ENCODE results near the gene LOXL1.
A peak's percentile ranks its signal among the peaks of the same experiment; 100 is the strongest.

Gene LOXL1

GRCh38 chr15:73952913-73953750 lies 26.9 kb downstream of the LOXL1 start:
- DNase-seq (ENCODE audit: low read depth, low spot score) = no peak
- TF ChIP-seq, protein P1, sequence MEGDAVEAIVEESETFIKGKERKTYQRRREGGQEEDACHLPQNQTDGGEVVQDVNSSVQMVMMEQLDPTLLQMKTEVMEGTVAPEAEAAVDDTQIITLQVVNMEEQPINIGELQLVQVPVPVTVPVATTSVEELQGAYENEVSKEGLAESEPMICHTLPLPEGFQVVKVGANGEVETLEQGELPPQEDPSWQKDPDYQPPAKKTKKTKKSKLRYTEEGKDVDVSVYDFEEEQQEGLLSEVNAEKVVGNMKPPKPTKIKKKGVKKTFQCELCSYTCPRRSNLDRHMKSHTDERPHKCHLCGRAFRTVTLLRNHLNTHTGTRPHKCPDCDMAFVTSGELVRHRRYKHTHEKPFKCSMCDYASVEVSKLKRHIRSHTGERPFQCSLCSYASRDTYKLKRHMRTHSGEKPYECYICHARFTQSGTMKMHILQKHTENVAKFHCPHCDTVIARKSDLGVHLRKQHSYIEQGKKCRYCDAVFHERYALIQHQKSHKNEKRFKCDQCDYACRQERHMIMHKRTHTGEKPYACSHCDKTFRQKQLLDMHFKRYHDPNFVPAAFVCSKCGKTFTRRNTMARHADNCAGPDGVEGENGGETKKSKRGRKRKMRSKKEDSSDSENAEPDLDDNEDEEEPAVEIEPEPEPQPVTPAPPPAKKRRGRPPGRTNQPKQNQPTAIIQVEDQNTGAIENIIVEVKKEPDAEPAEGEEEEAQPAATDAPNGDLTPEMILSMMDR (IDR thresholded peaks at IDR 0.05; ENCODE audit: low read depth, low read length) = no peak
- H3K4me3 ChIP-seq (ENCODE audit: low read depth, low read length) = no peak overlapping the region
- in situ Hi-C loops (cut with HindIII; ENCODE audit: low sequenced_read_pairs) = no loop called here

DNA sequence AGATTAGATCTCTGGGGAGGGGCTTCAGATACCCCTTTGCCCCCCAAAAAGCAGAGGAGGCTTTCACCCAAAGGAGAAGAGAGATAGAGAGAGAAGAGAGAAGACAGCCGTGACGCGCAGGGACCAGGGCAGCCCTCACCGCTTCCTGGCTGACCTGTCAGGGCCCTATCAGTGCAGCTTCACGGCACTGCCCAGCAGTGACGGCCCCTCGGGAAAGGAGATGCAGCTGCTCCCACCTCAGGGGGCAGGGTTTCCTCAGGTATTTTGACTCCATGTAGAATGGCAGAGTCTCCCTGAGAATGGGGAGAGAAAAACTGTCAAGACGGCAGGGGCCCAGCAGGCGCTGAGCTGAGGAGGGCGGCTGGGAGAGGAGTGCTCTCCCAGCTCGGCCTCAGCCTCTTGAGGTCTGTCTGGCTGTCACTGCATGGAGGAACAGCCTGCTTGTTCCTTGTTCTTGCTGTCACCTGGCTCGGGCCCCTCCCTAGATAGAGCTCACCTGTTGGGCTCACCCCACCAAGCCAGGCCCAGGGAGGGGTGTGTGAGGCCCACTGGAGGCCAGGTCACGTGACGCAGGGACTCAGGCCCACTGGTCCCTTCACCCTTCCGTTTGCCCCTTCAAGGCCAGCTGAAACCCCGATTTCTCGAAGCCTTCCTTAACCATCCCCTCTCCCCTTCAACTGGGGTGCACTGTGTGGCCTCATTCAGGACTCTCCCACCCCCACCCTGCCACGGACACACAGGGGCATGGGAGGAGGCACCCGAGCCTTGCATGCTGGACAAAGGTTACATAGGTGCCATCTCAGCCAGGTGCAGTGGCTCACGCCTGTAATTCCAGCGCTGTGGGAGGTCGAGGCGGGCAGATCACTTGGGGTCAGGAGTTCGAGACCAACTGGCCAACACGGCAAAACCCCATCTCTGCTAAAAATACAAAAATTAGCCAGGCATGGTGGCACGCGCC lies 28.2 kb downstream of the LOXL1 start:
- H3K4me3 ChIP-seq (ENCODE audit: low read depth, low read length) = no peak overlapping the region
- no peak for DNase-seq (ENCODE audit: low read depth, low spot score)
- in situ Hi-C loops (cut with HindIII; ENCODE audit: low sequenced_read_pairs) = no loop called here
- TF ChIP-seq, protein P1 (IDR thresholded peaks at IDR 0.05; ENCODE audit: low read depth, low read length) = no peak

DNA sequence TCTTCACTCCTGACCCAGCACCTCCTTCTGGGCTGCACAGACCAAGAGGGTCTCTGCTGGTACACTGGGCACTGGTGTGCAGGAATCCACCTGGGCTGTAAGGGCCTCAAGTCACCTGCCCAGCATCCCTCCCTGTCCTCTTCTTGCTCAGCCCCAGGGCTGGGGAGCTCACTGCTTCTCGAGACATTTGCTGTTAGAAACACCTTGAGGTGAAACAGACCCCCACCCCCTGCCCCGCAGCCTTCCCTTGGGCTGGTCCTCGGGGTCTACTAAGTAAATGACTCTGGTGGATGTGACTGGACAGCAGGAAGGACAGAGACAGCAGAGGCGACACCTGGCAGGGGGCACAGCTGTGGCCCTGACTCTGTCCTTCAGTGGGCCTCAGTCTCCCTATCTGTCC lies 29.1 kb downstream of the LOXL1 start:
- in situ Hi-C loops (cut with HindIII; ENCODE audit: low sequenced_read_pairs) = no loop called here
- H3K4me3 ChIP-seq (ENCODE audit: low read depth, low read length) = no peak overlapping the region
- no peak for DNase-seq (ENCODE audit: low read depth, low spot score)
- TF ChIP-seq, protein P1 (IDR thresholded peaks at IDR 0.05; ENCODE audit: low read depth, low read length) = no peak

GRCh38 chr15:73955861-73956742 lies 29.8 kb downstream of the LOXL1 start:
- in situ Hi-C loops (cut with HindIII; ENCODE audit: low sequenced_read_pairs) = no loop called here
- TF ChIP-seq, protein P1 (IDR thresholded peaks at IDR 0.05; ENCODE audit: low read depth, low read length) = no peak
- DNase-seq (ENCODE audit: low read depth, low spot score) = no peak
- no peak overlapping the region for H3K4me3 ChIP-seq (ENCODE audit: low read depth, low read length)

DNA sequence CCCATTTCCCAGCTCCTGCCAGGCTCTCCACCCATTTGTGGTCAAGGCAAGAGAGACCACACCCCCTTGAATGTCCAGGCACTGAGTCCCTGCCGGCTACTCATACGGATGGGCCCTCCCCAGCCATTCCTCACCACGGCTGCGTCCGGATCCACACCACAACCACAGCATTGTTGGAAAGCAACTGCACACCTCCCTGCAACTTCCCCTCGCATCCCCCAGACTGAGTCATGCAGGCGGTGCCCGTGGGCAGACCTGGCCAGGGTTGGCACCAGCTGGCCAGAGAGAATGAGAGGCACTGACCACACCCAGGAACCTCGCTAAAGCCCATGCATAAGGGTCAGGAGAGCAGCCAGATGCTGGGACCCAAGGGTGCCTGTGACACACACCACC lies 30.5 kb downstream of the LOXL1 start:
- TF ChIP-seq, protein P1 (IDR thresholded peaks at IDR 0.05; ENCODE audit: low read depth, low read length) = no peak
- in situ Hi-C loops (cut with HindIII; ENCODE audit: low sequenced_read_pairs) = no loop called here
- peak; percentile 95 for DNase-seq (ENCODE audit: low read depth, low spot score)
- no peak overlapping the region for H3K4me3 ChIP-seq (ENCODE audit: low read depth, low read length)

- TF ChIP-seq, protein P1 (IDR thresholded peaks at IDR 0.05; ENCODE audit: low read depth, low read length) = no peak
- in situ Hi-C loops (cut with HindIII; ENCODE audit: low sequenced_read_pairs) = no loop called here
- DNase-seq (ENCODE audit: low read depth, low spot score) = no peak
- H3K4me3 ChIP-seq (ENCODE audit: low read depth, low read length) = no peak overlapping the region
Observed at GRCh38 chr15:73957276-73957675, 31.0 kb downstream of the LOXL1 start.
